Measurements from ENCODE around the gene FADD.
A peak's percentile ranks its signal among the peaks of the same experiment; 100 is the strongest.

The FADD gene

GRCh38 chr11:70202920-70203750 is at the start of gene FADD:
Gene FADD (plus strand): TSS chr11:70203296. CDS start chr11:70203460, 164 bp downstream.
- DNase-seq, result peak; percentile 82

- no peak for DNase-seq
These were observed 47.7 kb upstream of the FADD start for GRCh38 chr11:70155386-70155785.

GRCh38 chr11:70156291-70157037 is 46.6 kb upstream of the FADD start:
- DNase-seq, result no peak

- DNase-seq, result no peak
These were observed 44.9 kb upstream of the FADD start for GRCh38 chr11:70158201-70158600.

GRCh38 chr11:70158757-70159389 is 44.2 kb upstream of the FADD start:
- DNase-seq, result no peak

GRCh38 chr11:70159627-70160570 is 43.2 kb upstream of the FADD start:
- DNase-seq, result no peak

GRCh38 chr11:70161043-70161625 is 42.0 kb upstream of the FADD start:
- DNase-seq, result no peak

GRCh38 chr11:70164705-70165104 is 38.4 kb upstream of the FADD start:
- no peak for DNase-seq

GRCh38 chr11:70167120-70167519 is 36.0 kb upstream of the FADD start:
- DNase-seq, result no peak

- DNase-seq, result no peak
These were observed 35.2 kb upstream of the FADD start for GRCh38 chr11:70167723-70168404.

- DNase-seq, result no peak
These were observed 34.7 kb upstream of the FADD start for GRCh38 chr11:70168405-70168754.

GRCh38 chr11:70169127-70169526 is 34.0 kb upstream of the FADD start:
- DNase-seq, result no peak

- DNase-seq, result no peak
These were observed 33.5 kb upstream of the FADD start for GRCh38 chr11:70169632-70170031.

GRCh38 chr11:70170596-70171210 is 32.4 kb upstream of the FADD start:
- DNase-seq, result no peak

- no peak for DNase-seq
These were observed 30.1 kb upstream of the FADD start for GRCh38 chr11:70173018-70173417.

GRCh38 chr11:70174547-70175235 is 28.4 kb upstream of the FADD start:
- no peak for DNase-seq

- no peak for DNase-seq
These were observed 27.8 kb upstream of the FADD start for GRCh38 chr11:70175236-70175698.

- no peak for DNase-seq
These were observed 26.0 kb upstream of the FADD start for GRCh38 chr11:70176940-70177689.

GRCh38 chr11:70180906-70181305 is 22.2 kb upstream of the FADD start:
- DNase-seq, result no peak

GRCh38 chr11:70182266-70182665 is 20.8 kb upstream of the FADD start:
- no peak for DNase-seq

Measured in NCI-H187 (cell line).